Adrenal gland (tissue), 5 donors: ENCODE results near the gene TNFRSF1B.

ENCODE experiments used
- POLR2A ChIP-seq, 2 donors: fragments of 450-650 bp; IDR thresholded peaks; one replicate each; pipeline ENCODE4 v1.6.1; 2017; ENCODE audit warnings: antibody characterized with exemption in 2 of 2, mild to moderate bottlenecking in 2 of 2, moderate library complexity in 1 of 2
- TF ChIP-seq, protein P1 (sequence below), 6 experiments: fragments of 450-650 bp in 4 of 6; fragments of 200-600 bp in 2 of 6; sonication (generic) in 1 of 6; IDR thresholded peaks; 1 replicate in 5 of 6; 2 replicates in 1 of 6; pipeline versions ENCODE4 v1.5.1 to v1.8.0; 2016 to 2021; ENCODE audit warnings: antibody characterized with exemption in 6 of 6, mild to moderate bottlenecking in 2 of 6, moderate library complexity in 1 of 6
- donor health status: DM: no; HTN: no; CAD: no.

DNA sequence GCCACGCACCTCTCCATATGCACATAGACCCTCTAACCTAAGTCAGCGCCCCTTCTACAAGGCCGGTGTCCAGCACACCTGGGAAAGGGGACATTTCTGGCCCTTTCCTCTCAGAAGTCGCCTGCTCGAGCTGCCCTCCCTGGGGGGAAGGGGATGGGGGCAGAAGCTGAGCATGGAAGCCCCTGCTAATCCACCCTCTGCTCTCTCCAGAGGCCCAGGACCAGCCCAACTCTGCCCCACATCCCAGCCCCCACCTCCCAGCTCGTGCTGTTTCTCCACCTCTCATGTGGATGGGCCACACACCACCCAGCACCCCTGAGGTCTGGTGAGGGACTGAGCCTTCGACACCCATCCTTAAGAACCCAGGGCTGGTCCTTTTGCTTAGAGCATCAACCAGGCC is 14.8 kb downstream of the TNFRSF1B start:
- TF ChIP-seq, protein P1, sequence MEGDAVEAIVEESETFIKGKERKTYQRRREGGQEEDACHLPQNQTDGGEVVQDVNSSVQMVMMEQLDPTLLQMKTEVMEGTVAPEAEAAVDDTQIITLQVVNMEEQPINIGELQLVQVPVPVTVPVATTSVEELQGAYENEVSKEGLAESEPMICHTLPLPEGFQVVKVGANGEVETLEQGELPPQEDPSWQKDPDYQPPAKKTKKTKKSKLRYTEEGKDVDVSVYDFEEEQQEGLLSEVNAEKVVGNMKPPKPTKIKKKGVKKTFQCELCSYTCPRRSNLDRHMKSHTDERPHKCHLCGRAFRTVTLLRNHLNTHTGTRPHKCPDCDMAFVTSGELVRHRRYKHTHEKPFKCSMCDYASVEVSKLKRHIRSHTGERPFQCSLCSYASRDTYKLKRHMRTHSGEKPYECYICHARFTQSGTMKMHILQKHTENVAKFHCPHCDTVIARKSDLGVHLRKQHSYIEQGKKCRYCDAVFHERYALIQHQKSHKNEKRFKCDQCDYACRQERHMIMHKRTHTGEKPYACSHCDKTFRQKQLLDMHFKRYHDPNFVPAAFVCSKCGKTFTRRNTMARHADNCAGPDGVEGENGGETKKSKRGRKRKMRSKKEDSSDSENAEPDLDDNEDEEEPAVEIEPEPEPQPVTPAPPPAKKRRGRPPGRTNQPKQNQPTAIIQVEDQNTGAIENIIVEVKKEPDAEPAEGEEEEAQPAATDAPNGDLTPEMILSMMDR (IDR thresholded peaks at IDR 0.05): no peak
- no peak for TF ChIP-seq POLR2A (IDR thresholded peaks at IDR 0.05)
